HG02571 (cell line): ENCODE results near the gene TNIP2.

Source experiments
- ATAC-seq: cut with Tn5 transposase; IDR thresholded peaks from one replicate; pipeline ENCODE4 v1.9.1; 2021; ENCODE audit warnings: mild to moderate bottlenecking, moderate library complexity; ENCODE audit not compliant: unreplicated experiment

TNIP2 gene, protein sequence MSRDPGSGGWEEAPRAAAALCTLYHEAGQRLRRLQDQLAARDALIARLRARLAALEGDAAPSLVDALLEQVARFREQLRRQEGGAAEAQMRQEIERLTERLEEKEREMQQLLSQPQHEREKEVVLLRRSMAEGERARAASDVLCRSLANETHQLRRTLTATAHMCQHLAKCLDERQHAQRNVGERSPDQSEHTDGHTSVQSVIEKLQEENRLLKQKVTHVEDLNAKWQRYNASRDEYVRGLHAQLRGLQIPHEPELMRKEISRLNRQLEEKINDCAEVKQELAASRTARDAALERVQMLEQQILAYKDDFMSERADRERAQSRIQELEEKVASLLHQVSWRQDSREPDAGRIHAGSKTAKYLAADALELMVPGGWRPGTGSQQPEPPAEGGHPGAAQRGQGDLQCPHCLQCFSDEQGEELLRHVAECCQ

GRCh38 chr4:2755821-2756690 lies at the start of gene TNIP2:
TNIP2 (minus strand) TSS chr4:2756336; CDS start chr4:2756289, 47 bp downstream.
- ATAC-seq, result peak; percentile 51

GRCh38 chr4:2804973-2805501 lies 48.9 kb upstream of the TNIP2 start:
- no peak for ATAC-seq

- no peak for ATAC-seq
Observed at GRCh38 chr4:2804449-2804972, 48.4 kb upstream of the TNIP2 start.

DNA sequence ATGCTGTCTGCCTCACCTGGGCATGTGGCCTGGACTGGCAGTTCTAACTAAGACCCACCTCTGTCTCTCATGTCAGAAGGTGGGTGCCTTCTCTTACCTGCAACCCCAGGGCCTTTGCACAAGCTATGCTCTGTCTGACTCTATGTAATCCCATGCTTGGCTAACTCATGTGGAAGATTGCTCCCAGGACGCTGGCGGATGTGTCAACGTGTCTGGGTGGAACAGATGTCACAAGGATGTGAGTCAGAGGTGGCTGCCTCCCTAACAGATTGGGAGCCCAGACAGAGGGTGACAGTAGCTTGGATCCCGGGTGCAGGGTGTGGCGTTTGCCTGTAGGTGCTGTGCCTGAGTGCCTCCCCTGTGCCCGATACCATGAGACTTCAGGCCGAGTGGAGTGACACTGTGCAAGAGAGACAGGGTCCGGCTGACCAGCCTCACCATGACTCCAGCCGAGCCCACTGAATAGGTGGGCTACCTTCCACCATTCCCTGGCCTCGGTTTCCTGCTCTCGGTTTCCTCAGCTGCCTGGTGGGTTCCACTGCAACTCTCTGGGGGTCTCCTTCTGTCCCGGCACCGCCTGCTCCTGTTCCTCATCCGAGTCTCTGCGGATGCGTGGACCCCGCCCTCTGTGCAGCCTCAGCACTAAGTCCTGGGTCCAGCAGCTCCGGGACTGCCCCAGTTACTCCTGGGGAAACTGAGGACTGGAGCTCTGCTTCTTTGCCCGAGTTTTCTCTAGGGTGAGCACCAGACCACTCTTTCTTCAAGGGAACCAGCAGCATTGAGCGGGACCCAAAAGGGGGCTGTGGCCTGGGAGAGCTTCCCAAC lies 47.7 kb upstream of the TNIP2 start:
- no peak for ATAC-seq

DNA sequence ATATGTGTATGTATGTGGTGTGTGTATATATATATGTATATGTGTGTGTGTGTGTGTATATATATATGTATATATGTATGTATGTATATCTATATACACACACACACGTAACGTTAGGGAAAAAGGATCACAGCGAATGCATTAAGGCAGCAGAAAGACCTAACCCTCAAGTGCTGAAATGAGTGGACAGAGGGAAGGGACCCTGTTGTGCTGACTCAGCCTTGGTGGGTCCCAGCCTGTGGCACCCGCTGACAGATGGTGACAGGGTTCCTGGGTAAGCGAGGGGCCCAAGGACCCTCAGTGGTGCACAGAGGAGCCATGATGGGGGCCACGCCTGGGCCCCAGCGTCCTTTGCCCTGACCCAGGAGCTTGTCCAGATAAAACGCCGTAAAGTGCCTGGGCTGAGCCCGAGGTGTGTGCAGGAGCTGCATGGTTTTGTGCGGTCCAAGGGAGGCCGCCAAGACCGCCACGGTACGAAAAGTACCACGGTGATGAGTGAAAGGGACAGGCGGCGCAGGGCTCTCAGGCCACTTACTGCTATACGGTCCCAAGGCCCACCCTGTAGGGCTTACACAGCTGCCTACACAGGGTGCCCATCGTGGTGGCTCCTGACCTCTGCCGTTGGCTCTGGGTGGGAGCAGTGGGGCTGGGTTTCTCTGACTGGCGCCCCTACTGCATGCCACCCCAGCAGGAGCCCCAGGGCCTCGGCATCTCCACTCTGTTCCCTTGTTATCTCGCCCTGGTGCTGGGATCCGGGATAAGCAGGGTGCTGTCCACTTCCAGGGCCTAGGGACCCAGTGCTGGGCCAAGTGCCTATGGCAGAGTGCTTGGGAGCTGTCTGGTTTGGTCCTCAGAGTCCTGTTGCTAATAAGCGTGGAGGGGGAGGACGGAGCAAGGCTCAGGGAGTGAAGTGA lies 46.7 kb upstream of the TNIP2 start:
- no peak for ATAC-seq

DNA sequence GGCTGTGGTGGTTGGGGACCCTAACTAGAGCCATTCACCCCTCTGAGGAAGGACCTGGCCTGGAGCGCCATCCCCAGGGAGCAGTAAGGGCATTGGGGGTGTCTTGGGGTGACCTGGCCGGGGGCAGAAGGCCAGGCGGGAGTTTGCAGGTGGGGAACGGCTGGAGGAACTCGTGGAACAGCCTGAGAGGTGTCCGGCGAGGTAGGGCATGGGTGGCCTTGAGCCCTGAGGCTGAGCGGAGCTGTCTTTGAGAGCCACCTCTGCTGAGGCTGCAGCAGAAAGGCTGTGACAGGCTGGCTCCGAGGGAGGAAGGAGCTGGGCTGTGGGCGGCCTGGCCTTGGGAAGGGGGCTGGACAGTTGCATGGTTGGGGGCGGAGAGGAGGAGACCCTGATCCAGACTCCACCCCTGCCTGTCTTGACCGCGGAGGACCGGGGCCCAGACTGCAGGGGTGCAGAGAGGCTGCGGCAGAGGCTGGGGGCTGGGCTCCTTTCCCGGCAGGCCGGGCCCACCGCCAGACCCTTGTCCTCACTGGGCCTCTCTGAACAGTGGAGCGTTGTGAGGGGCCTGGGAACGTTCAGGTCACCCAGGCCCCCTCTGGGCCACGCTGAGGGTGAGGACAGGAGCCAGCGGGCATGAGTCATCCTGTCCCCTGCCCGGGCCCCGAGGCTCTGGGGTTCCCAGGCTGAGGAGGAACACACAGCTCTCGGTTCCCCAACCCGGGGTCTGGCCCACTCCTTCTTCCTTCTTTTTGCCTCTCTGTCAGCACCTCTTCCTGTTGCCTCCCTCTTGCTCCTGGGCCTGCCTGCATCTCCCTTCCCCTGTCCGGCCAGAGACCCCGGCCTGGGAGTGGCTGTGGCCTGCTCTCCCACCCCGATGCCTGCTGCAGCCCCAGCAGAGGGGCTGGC lies 44.8 kb upstream of the TNIP2 start:
- peak; percentile 46 for ATAC-seq

GRCh38 chr4:2799971-2800690 lies 44.0 kb upstream of the TNIP2 start:
- no peak for ATAC-seq

DNA sequence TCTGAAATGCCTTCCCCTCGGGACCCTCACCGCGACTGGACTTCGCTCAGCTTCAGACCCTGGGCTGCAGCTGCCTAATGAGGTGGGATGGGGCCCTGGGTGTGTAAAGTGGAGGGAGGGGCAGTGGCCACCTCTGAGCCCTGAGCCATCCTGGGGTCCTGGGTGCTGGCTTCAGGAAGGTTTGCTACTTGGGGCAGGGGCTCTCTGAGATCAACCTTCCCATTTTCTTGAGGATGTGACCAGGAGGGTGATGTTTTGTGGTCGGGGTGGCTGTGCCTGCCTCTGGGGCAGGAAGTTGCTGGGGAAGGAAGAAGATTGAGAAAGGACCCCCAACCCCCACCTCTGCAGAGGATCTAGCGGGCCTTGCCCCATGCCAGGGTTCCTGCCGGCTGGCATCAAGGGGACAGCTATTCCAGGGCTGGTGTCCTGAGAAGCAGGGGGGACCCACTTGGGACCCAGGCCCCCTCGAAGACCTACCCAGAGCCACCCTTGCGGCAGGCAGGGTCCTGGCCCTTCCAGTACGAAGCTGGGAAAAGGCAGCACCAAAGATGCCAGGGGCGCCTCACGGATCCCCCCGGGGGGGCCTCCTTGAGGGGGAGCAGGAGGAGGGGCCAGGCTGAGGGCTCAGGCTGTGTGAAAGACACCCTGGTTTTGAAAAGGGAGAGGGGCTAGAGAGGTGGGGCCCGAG lies 43.2 kb upstream of the TNIP2 start:
- no peak for ATAC-seq

GRCh38 chr4:2798399-2799223 lies 42.5 kb upstream of the TNIP2 start:
- ATAC-seq, result no peak

GRCh38 chr4:2797545-2798305 lies 41.6 kb upstream of the TNIP2 start:
- no peak for ATAC-seq

GRCh38 chr4:2796849-2797544 lies 40.9 kb upstream of the TNIP2 start:
- ATAC-seq, result no peak

- no peak for ATAC-seq
Observed at GRCh38 chr4:2795893-2796848, 40.0 kb upstream of the TNIP2 start.

GRCh38 chr4:2795300-2795892 lies 39.3 kb upstream of the TNIP2 start:
- no peak for ATAC-seq
